ENCODE results near the gene ZNF569. TPM values are rescaled to one million over a fixed set of nuclear protein-coding genes. Genes with fewer than 3 reads are reported as not detected.

ZNF569 gene
- total and polyA plus RNA-seq, 2 donors (not counting 1 experiment from before 2014, with no cell fraction given), result 3.4 to 13.9 TPM

GRCh38 chr19:37484406-37485168 lies 17.3 kb upstream of the ZNF569 start:
- no peak overlapping the region for H3K27ac Mint-ChIP-seq
- no peaks in the 10 kb centered on the region for H3K4me1 Mint-ChIP-seq
- WGBS (ENCODE audit: insufficient coverage), result no CpG with 5 or more reads among the region's 8 CpGs
- no peak overlapping the region for H3K4me3 ChIP-seq (ENCODE audit: control extremely low read depth in 1 of 5, extremely low read depth in 1 of 5, insufficient read depth in 1 of 5, low read depth in 2 of 5, low read length in 4 of 5)
- H3K27ac ChIP-seq (ENCODE audit: low read length in 2 of 2), result no peak overlapping the region
- no peaks in the 10 kb centered on the region for H4K20me1 ChIP-seq (ENCODE audit: control insufficient read depth, insufficient read depth, low read length, poor library complexity, severe bottlenecking)
- ATAC-seq (ENCODE audit: low read depth) (no peak), DNase-seq (no peak)
- H3K9me3 Mint-ChIP-seq (ENCODE audit: insufficient read depth), result peaks cover 30% of the 10 kb centered on the region
- peaks cover 24 to 85% (median 53%) of the 10 kb centered on the region in 3 donors for H3K9me3 ChIP-seq (ENCODE audit: control extremely low read depth in 1 of 3, control insufficient read depth in 2 of 3, insufficient read depth in 1 of 3, low read length in 2 of 3)
- H3K4me1 ChIP-seq (ENCODE audit: control insufficient read depth in 2 of 2, insufficient read depth in 2 of 2, low read length in 2 of 2), result no peaks in the 10 kb centered on the region
- H3K4me2 ChIP-seq (replicated peaks; ENCODE audit: low read depth, low read length, poor library complexity, severe bottlenecking), result no peak overlapping the region
- no peak overlapping the region for H3K4me3 Mint-ChIP-seq
- H3K27me3 ChIP-seq (replicated peaks in 1 of 4; ENCODE audit: control extremely low read depth in 1 of 4, control insufficient read depth in 3 of 4, insufficient read depth in 4 of 4, low read length in 3 of 4), result no peaks in the 10 kb centered on the region
- ChIA-PET POLR2A (no interaction called here), CTCF (no interaction called here)
- intact Hi-C loops (cut with micrococcal nuclease), result no loop called here
- H3K79me2 ChIP-seq (ENCODE audit: control insufficient read depth, insufficient read depth, low read length), result no peaks in the 10 kb centered on the region
- no peak for TF ChIP-seq CTCF (IDR thresholded peaks at IDR 0.05)
- no peak for TF ChIP-seq EZH2 (IDR thresholded peaks at IDR 0.05; ENCODE audit: borderline replicate concordance, insufficient read depth, low read depth, low read length, poor library complexity, severe bottlenecking)
- no peaks in the 10 kb centered on the region for H3K27me3 Mint-ChIP-seq
- H3K9ac ChIP-seq (ENCODE audit: low read length), result no peak overlapping the region
- no peak overlapping the region for H2AFZ ChIP-seq (ENCODE audit: insufficient read depth, low read depth, low read length, poor library complexity, severe bottlenecking)
- peaks cover 18 to 49% of the 10 kb centered on the region in 2 experiments for H3K36me3 ChIP-seq (replicated peaks in 1 of 2; ENCODE audit: control extremely low read depth in 1 of 2, control insufficient read depth in 1 of 2, extremely low read depth in 1 of 2, insufficient read depth in 2 of 2, low read length in 1 of 2)

GRCh38 chr19:37472165-37472564 lies 4.9 kb upstream of the ZNF569 start:
- intact Hi-C loops (cut with micrococcal nuclease), result no loop called here
- Histone ChIP-seq H3K4me2 (replicated peaks; ENCODE audit: low read depth, low read length, poor library complexity, severe bottlenecking) (no peak overlapping the region), H3K4me1 (ENCODE audit: control insufficient read depth in 2 of 2, insufficient read depth in 2 of 2, low read length in 2 of 2) (peaks cover 12 to 25% of the 10 kb centered on the region in 2 donors), H3K4me3 (ENCODE audit: control extremely low read depth in 1 of 5, extremely low read depth in 1 of 5, insufficient read depth in 1 of 5, low read depth in 2 of 5, low read length in 4 of 5) (no peak overlapping the region), H4K20me1 (ENCODE audit: control insufficient read depth, insufficient read depth, low read length, poor library complexity, severe bottlenecking) (no peaks in the 10 kb centered on the region), H3K36me3 (replicated peaks in 1 of 2; ENCODE audit: control extremely low read depth in 1 of 2, control insufficient read depth in 1 of 2, extremely low read depth in 1 of 2, insufficient read depth in 2 of 2, low read length in 1 of 2) (peaks cover 2 to 23% of the 10 kb centered on the region in 2 experiments), H3K9me3 (ENCODE audit: control extremely low read depth in 1 of 3, control insufficient read depth in 2 of 3, insufficient read depth in 1 of 3, low read length in 2 of 3) (peaks cover 2 to 34% (median 19%) of the 10 kb centered on the region in 3 donors), H3K27ac (ENCODE audit: low read length in 2 of 2) (no peak overlapping the region), H3K27me3 (replicated peaks in 1 of 4; ENCODE audit: control extremely low read depth in 1 of 4, control insufficient read depth in 3 of 4, insufficient read depth in 4 of 4, low read length in 3 of 4) (no peaks in the 10 kb centered on the region), H3K9ac (ENCODE audit: low read length) (no peak overlapping the region), H2AFZ (ENCODE audit: insufficient read depth, low read depth, low read length, poor library complexity, severe bottlenecking) (no peak overlapping the region), H3K79me2 (ENCODE audit: control insufficient read depth, insufficient read depth, low read length) (peaks cover 46% of the 10 kb centered on the region)
- ATAC-seq (ENCODE audit: low read depth), result no peak
- no peak overlapping the region for H3K4me3 Mint-ChIP-seq
- no peak for DNase-seq
- WGBS (ENCODE audit: insufficient coverage), result 94% methylated on average over 3 of the region's 9 CpGs
- peaks cover 11% of the 10 kb centered on the region for H3K9me3 Mint-ChIP-seq (ENCODE audit: insufficient read depth)
- H3K27me3 Mint-ChIP-seq, result no peaks in the 10 kb centered on the region
- CTCF ChIA-PET, result interaction anchor here (0.6 kb wide), 1 partner anchor 623 kb away, joined by 3 read pairs; no protein-coding TSS in a partner anchor
- POLR2A ChIA-PET, result no interaction called here
- H3K4me1 Mint-ChIP-seq, result peaks cover 25% of the 10 kb centered on the region
- H3K27ac Mint-ChIP-seq, result no peak overlapping the region
- TF ChIP-seq EZH2 (IDR thresholded peaks at IDR 0.05; ENCODE audit: borderline replicate concordance, insufficient read depth, low read depth, low read length, poor library complexity, severe bottlenecking), result no peak
- TF ChIP-seq CTCF (IDR thresholded peaks at IDR 0.05), result no peak

Data from B cell (primary cell).